AG09319 (cell line): ENCODE data around the gene SDC1.

Experiments
- DNase-seq: peaks from one replicate; pipeline ENCODE4 v3.0.0-alpha.2; 2010; ENCODE audit warnings: low read depth; ENCODE audit errors: extremely low read depth
- CTCF ChIP-seq: IDR thresholded peaks from 2 replicates; pipeline ENCODE4 v1.5.1; 2011; ENCODE audit warnings: low read depth, mild to moderate bottlenecking, inconsistent platforms, low read length, moderate library complexity

Gene SDC1

DNA sequence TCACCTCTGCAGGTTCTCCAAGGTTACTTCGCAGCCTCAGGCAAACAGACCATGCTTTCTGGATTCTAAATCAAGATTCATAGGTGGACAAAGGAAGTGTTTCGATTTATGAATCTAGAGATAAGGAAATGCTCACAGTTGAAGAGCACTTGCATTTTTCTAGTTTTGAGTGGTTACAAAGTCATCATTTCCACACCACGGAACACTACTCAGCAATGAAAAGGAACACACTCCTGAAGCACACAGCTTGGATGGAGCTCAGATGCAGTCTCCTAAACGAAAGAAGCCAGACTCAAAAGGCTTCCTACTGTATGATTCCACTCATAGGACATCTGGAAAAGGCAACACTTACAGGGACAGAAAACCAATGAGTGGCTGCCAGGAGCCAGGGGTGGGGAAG lies 31.7 kb downstream of the SDC1 start:
- DNase-seq: no peak
- TF ChIP-seq CTCF: no peak

DNA sequence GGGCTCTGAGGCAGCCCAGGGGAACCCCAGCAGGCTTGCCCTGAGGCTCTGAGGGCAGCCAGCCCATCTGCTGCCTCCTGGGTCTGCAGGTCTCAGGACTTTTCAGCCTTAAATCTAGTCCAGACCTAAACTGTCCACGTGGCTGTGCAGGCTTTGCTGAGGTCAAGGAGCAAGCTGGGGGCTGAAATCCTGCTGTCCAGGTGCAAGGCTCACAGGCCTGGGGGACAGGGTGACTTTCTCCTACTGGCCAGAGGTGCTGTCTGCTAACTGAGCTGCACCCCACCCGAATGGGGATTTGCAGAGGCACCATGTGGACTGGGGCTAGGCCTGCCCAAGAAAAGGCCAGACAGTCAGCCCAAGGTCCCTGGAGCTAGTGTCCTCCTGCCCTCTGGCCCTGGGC lies 32.1 kb downstream of the SDC1 start:
- TF ChIP-seq CTCF: no peak
- no peak for DNase-seq

- DNase-seq: no peak
- no peak for TF ChIP-seq CTCF
Observed at GRCh38 chr2:20191714-20192569, 33.0 kb downstream of the SDC1 start.

GRCh38 chr2:20190876-20191713 lies 33.8 kb downstream of the SDC1 start:
- no peak for DNase-seq
- peak; percentile 23 for TF ChIP-seq CTCF

DNA sequence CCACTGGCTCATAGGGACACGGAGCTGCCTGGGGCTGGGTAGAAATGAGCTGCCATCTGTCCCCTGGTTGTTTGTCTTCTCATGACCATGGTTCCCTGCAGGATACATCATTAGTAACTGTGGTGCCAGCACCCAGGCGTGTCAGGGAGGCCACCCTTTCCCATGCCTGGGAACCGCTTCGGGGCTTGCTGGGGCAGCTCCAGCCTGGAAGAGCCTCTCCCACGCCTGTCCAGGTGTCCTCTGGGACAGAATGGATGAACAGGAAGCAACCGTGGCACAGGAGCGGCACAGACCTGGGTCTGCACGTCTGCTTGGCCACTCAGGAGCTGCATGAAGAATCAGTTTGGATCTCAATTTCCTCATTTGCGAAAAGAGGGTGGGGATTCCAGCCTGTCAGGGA lies 34.8 kb downstream of the SDC1 start:
- DNase-seq: no peak
- TF ChIP-seq CTCF: no peak

GRCh38 chr2:20189299-20189931 lies 35.5 kb downstream of the SDC1 start:
- no peak for DNase-seq

More at GRCh38 chr2:20189299-20189931, 35.5 kb downstream of the SDC1 start:
- TF ChIP-seq CTCF: no peak
